Keratinocyte (primary cell): Measurements from ENCODE around the gene SAMD13.

Experiments used
- EZH2 ChIP-seq: IDR thresholded peaks from one replicate; pipeline ENCODE4 v1.6.1; 2012; ENCODE audit warnings: inconsistent platforms, mild to moderate bottlenecking, low read length, moderate library complexity
- TF ChIP-seq, protein P1 (sequence below), 3 experiments: IDR thresholded peaks in 1 of 3; conservative IDR thresholded peaks in 1 of 3; optimal IDR thresholded peaks in 1 of 3; 2 replicates in 2 of 3; 3 replicates in 1 of 3; pipeline versions ENCODE3 to v1.5.1; 2011; ENCODE audit warnings: low read length in 3 of 3, mild to moderate bottlenecking in 3 of 3, moderate library complexity in 2 of 3, control low read depth in 1 of 3, inconsistent platforms in 1 of 3; ENCODE audit not compliant: insufficient read depth in 2 of 3; ENCODE audit errors: extremely low read depth in 1 of 3

DNA sequence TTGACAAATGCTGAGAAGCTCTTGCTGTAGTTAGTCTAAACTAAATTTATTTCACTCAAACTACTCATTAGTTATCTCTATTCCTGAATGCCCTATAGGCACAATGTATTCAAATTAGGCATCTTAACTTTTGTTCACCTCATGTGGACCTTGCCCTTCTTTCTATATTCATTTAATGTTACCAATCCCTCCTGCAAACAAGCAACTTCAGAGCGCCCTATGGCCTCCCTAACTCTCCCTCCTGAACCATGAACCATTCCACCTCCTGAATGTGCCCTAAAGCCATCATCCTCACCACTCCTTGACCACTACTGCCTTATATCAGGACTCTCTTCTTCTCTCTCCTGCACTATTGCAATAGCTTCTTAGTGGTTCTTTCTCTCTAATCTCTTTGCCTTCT is 34.8 kb upstream of the SAMD13 start:
- TF ChIP-seq, protein P1, sequence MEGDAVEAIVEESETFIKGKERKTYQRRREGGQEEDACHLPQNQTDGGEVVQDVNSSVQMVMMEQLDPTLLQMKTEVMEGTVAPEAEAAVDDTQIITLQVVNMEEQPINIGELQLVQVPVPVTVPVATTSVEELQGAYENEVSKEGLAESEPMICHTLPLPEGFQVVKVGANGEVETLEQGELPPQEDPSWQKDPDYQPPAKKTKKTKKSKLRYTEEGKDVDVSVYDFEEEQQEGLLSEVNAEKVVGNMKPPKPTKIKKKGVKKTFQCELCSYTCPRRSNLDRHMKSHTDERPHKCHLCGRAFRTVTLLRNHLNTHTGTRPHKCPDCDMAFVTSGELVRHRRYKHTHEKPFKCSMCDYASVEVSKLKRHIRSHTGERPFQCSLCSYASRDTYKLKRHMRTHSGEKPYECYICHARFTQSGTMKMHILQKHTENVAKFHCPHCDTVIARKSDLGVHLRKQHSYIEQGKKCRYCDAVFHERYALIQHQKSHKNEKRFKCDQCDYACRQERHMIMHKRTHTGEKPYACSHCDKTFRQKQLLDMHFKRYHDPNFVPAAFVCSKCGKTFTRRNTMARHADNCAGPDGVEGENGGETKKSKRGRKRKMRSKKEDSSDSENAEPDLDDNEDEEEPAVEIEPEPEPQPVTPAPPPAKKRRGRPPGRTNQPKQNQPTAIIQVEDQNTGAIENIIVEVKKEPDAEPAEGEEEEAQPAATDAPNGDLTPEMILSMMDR (optimal IDR thresholded peaks at IDR 0.05 in 1 of 3, IDR thresholded peaks at IDR 0.05 in 1 of 3, conservative IDR thresholded peaks at IDR 0.05 in 1 of 3; ENCODE audit: extremely low read depth in 1 of 3, insufficient read depth in 2 of 3, low read length in 3 of 3), result no peak
- TF ChIP-seq EZH2, result no peak
